GM12801 (cell line): ENCODE results near the gene MYRIP.

Experiments
- CTCF ChIP-seq: IDR thresholded peaks from one replicate; pipeline ENCODE4 v1.5.1; 2011; ENCODE audit warnings: control low read depth; ENCODE audit not compliant: insufficient read length; ENCODE audit errors: extremely low read depth

MYRIP gene

GRCh38 chr3:39892068-39892467, 82.7 kb downstream of the MYRIP start:
- TF ChIP-seq CTCF, result no peak

GRCh38 chr3:39896184-39896583, 86.8 kb downstream of the MYRIP start:
- no peak for TF ChIP-seq CTCF

GRCh38 chr3:39900462-39901002, 91.1 kb downstream of the MYRIP start:
- TF ChIP-seq CTCF, result no peak

- no peak for TF ChIP-seq CTCF
Observed at GRCh38 chr3:39903253-39903652, 93.8 kb downstream of the MYRIP start.

- TF ChIP-seq CTCF, result no peak
Observed at GRCh38 chr3:39905788-39906187, 96.4 kb downstream of the MYRIP start.

GRCh38 chr3:39907981-39908380, 98.6 kb downstream of the MYRIP start:
- TF ChIP-seq CTCF, result no peak

- no peak for TF ChIP-seq CTCF
Observed at GRCh38 chr3:39910135-39910534, 100.7 kb downstream of the MYRIP start.
